K562 (cell line): ENCODE data around the gene LY6G6D. TPM values are rescaled to one million over a fixed set of nuclear protein-coding genes. Genes with fewer than 3 reads are reported as not detected.

Source experiments
- ATAC-seq: fragments of 200-7000 bp; cut with Tn5 transposase; 3 replicates; pipeline ENCODE4 v1.9.1; 2020; ENCODE audit warnings: moderate library complexity
- BruUV-seq: library from RNA; stranded (reverse); fragments of 400-500 nt; replicated peaks from 2 replicates; lab custom pipeline; 2021; lab: Mats Ljungman, UMichigan
- CTCF ChIA-PET: fragments of 300-600 bp; formaldehyde crosslinking; extraction: SDS; loops from one replicate; lab custom pipeline; 2021; ENCODE audit warnings: low intra/inter-chr PET ratio; lab: Yijun Ruan, JAX
- POLR2A ChIA-PET: fragments of 300-600, 350-650 bp; sonication (Branson Sonifier 250); formaldehyde crosslinking; extraction: SDS; loops from one replicate; lab custom pipeline; 2021; ENCODE audit warnings: antibody characterized with exemption, inconsistent platforms; lab: Yijun Ruan, JAX
- DNase-seq, 4 experiments: peaks; one replicate each; pipeline versions ENCODE4 v3.0.0 to v3.0.0-alpha.2; 2011 to 2018; ENCODE audit warnings: low spot score in 3 of 4, mixed read lengths in 3 of 4; ENCODE audit errors: extremely low read depth in 1 of 4
- FAIRE-seq: peaks from 2 replicates; lab custom pipeline; 2011; peaks lifted over from hg19 to GRCh38; lab: Jason Lieb, UNC
- H2AFZ ChIP-seq: 2 replicates; pipeline ENCODE4 v1.6.0; 2011; ENCODE audit warnings: low read depth, low read length, control low read depth, inconsistent platforms
- H3K27ac ChIP-seq: fragments of 200-600 bp; 3 replicates; pipeline ENCODE4 v1.8.0; 2011; ENCODE audit warnings: low read depth, mild to moderate bottlenecking, control low read depth, inconsistent platforms, low read length, moderate library complexity, mixed read lengths; ENCODE audit errors: extremely low read depth
- H3K27me3 ChIP-seq, 2 experiments: fragments of 300-600 bp in 1 of 2; 2 replicates in 1 of 2; 3 replicates in 1 of 2; pipeline versions ENCODE4 v1.6.0 to v1.8.0; 2011; ENCODE audit warnings: inconsistent platforms in 2 of 2, low read length in 2 of 2, mild to moderate bottlenecking in 1 of 2, mixed read lengths in 1 of 2, moderate library complexity in 1 of 2; ENCODE audit not compliant: control insufficient read depth in 2 of 2, insufficient read depth in 2 of 2
- H3K36me3 ChIP-seq: fragments of 300-600 bp; 3 replicates; pipeline ENCODE4 v1.8.0; 2011; ENCODE audit warnings: mild to moderate bottlenecking, low read length, inconsistent platforms; ENCODE audit not compliant: control insufficient read depth, insufficient read depth
- H3K4me1 ChIP-seq, 2 experiments: fragments of 200-600 bp in 1 of 2; replicated peaks in 1 of 2; 2 replicates in 1 of 2; 3 replicates in 1 of 2; pipeline versions ENCODE4 v1.5.1 to v1.8.0; 2011; ENCODE audit warnings: inconsistent platforms in 2 of 2, low read length in 2 of 2, mild to moderate bottlenecking in 1 of 2, mixed read lengths in 1 of 2, moderate library complexity in 1 of 2; ENCODE audit not compliant: control insufficient read depth in 2 of 2, insufficient read depth in 2 of 2
- H3K4me2 ChIP-seq: 2 replicates; pipeline ENCODE4 v1.6.1; 2011; ENCODE audit warnings: low read length, control low read depth, inconsistent platforms, mixed read lengths; ENCODE audit not compliant: insufficient read depth
- H3K4me3 ChIP-seq: fragments of 200-600 bp; sonication (generic), shearing (Covaris generic); 2 replicates; pipeline ENCODE4 v1.5.1; 2016; ENCODE audit warnings: control low read depth, inconsistent platforms
- H3K79me2 ChIP-seq: fragments of 200-600 bp; 3 replicates; pipeline ENCODE4 v1.8.0; 2011; ENCODE audit warnings: low read length, inconsistent platforms; ENCODE audit not compliant: control insufficient read depth, insufficient read depth
- H3K9ac ChIP-seq, 2 experiments: 2 replicates each; pipeline versions ENCODE4 v1.6.0 to v1.6.1; 2011; ENCODE audit warnings: low read depth in 2 of 2, low read length in 2 of 2, control low read depth in 1 of 2, inconsistent platforms in 1 of 2, mild to moderate bottlenecking in 1 of 2, mixed read lengths in 1 of 2; ENCODE audit not compliant: insufficient read depth in 1 of 2
- H3K9me1 ChIP-seq: one replicate; pipeline ENCODE4 v1.6.0; 2011; ENCODE audit warnings: inconsistent platforms, mild to moderate bottlenecking, low read length, moderate library complexity; ENCODE audit not compliant: control insufficient read depth, insufficient read depth
- H3K9me3 ChIP-seq: replicated peaks from 2 replicates; pipeline ENCODE4 v1.5.1; 2011; ENCODE audit warnings: low read depth, low read length, inconsistent platforms; ENCODE audit not compliant: control insufficient read depth, insufficient read depth
- H4K20me1 ChIP-seq: replicated peaks from 2 replicates; pipeline ENCODE4 v1.6.1; 2011; ENCODE audit warnings: low read length, inconsistent platforms, mixed read lengths; ENCODE audit not compliant: control insufficient read depth, insufficient read depth
- CAMTA2 ChIP-seq: fragments of 250-450 bp; sonication (Bioruptor Pico); conservative IDR thresholded peaks from 2 replicates; pipeline ENCODE4 v1.5.1; 2022
- GABPB1 ChIP-seq: sonication (generic); formaldehyde crosslinking; IDR thresholded peaks from 2 replicates; pipeline ENCODE4 v1.8.0; 2022; ENCODE audit warnings: mild to moderate bottlenecking, missing genetic modification reagents
- HDGF ChIP-seq: fragments of 450-650 bp; IDR thresholded peaks from 2 replicates; pipeline ENCODE4 v1.6.1; 2016
- IRF2 ChIP-seq: sonication (generic); formaldehyde crosslinking; IDR thresholded peaks from 2 replicates; pipeline ENCODE4 v1.8.1; 2022; ENCODE audit warnings: mild to moderate bottlenecking, missing genetic modification reagents
- KAT7 ChIP-seq: sonication (generic); formaldehyde crosslinking; IDR thresholded peaks from 2 replicates; pipeline ENCODE4 v1.8.0; 2022; ENCODE audit warnings: missing genetic modification reagents, mild to moderate bottlenecking, borderline replicate concordance
- POLR2AphosphoS2 ChIP-seq: IDR thresholded peaks from 2 replicates; pipeline ENCODE4 v1.6.1; 2012; ENCODE audit warnings: low read length, improper control_type of control experiment
- RFX7 ChIP-seq: fragments of 250-450 bp; sonication (Bioruptor Pico); IDR thresholded peaks from 2 replicates; pipeline ENCODE4 v1.5.1; 2021; ENCODE audit warnings: mild to moderate bottlenecking
- SIN3B ChIP-seq: fragments of 450-650 bp; IDR thresholded peaks from 2 replicates; pipeline ENCODE4 v1.6.1; 2017; ENCODE audit warnings: low read depth, mild to moderate bottlenecking, moderate library complexity
- SIX5 ChIP-seq, 2 experiments: IDR thresholded peaks; 2 replicates each; pipeline ENCODE4 v1.6.1; 2011; ENCODE audit warnings: low read length in 2 of 2, borderline replicate concordance in 1 of 2, low read depth in 1 of 2, mild to moderate bottlenecking in 1 of 2, moderate library complexity in 1 of 2; ENCODE audit not compliant: insufficient read depth in 1 of 2
- SMARCA5 ChIP-seq: fragments of 450-650 bp; IDR thresholded peaks from 2 replicates; pipeline ENCODE4 v1.6.1; 2016
- SMARCC2 ChIP-seq: fragments of 450-650 bp; IDR thresholded peaks from 2 replicates; pipeline ENCODE4 v1.6.1; 2017; ENCODE audit warnings: antibody characterized with exemption, moderate library complexity, mild to moderate bottlenecking, low read depth
- ZBTB49 ChIP-seq: sonication (generic); formaldehyde crosslinking; IDR thresholded peaks from 2 replicates; pipeline ENCODE4 v1.8.0; 2022; ENCODE audit warnings: missing genetic modification reagents, mild to moderate bottlenecking, borderline replicate concordance
- ZNF232 ChIP-seq: sonication (generic); formaldehyde crosslinking; IDR thresholded peaks from 2 replicates; pipeline ENCODE4 v1.8.0; 2022; ENCODE audit warnings: mild to moderate bottlenecking, missing genetic modification reagents
- ZNF740 ChIP-seq, 3 experiments: fragments of 200-800 bp in 1 of 3; sonication (Bioruptor generic) in 1 of 3; sonication (generic) in 1 of 3; formaldehyde crosslinking in 1 of 3; IDR thresholded peaks; 2 replicates each; pipeline versions ENCODE4 v1.6.1 to v1.8.0; 2016 to 2022; ENCODE audit warnings: mild to moderate bottlenecking in 2 of 3, missing compliant biosample characterization in 2 of 3, missing genetic modification characterization in 2 of 3, missing genetic modification reagents in 1 of 3
- ZNF766 ChIP-seq: fragments of 200-800 bp; sonication (Bioruptor generic); conservative IDR thresholded peaks from 2 replicates; pipeline ENCODE4 v1.6.1; 2016; ENCODE audit warnings: missing genetic modification characterization, missing compliant biosample characterization
- ZNF79 ChIP-seq: fragments of 250-450 bp; sonication (Bioruptor Pico); IDR thresholded peaks from 2 replicates; pipeline ENCODE4 v1.4.0; 2020; ENCODE audit warnings: low read depth, mild to moderate bottlenecking, moderate library complexity
- WGBS: fragments of 100-300 bp; shearing (Covaris generic); methylation state at CpG from one replicate; pipeline ENCODE4 v1.1.6; 2016; ENCODE audit warnings: low coverage, mixed read lengths; ENCODE audit not compliant: insufficient coverage; ENCODE audit errors: missing lambda C conversion rate; 5-methylcytosine and 5-hydroxymethylcytosine counted together
- in situ Hi-C: fragments of 300-500 bp; cut with MboI; formaldehyde crosslinking; loops from 4 replicates; pipeline ENCODE4 v1.15.0; 2018; ENCODE audit warnings: inconsistent platforms, mixed read lengths
- intact Hi-C: fragments of 100-400 bp; cut with micrococcal nuclease; formaldehyde crosslinking; loops from 2 replicates; pipeline ENCODE4 v1.14.2; 2022
- polyA plus RNA-seq, 8 experiments: library from polyadenylated mRNA; depleted of rRNA in 4 of 8; stranded (reverse) in 5 of 8; unstranded in 3 of 8; fragments of >200 nt; fragmentation: Nextera tagmentation in 2 of 8; fragmentation: Illumina TruSeq in 1 of 8; extraction: Ambion mirVana in 2 of 8; extraction: Trizol in 1 of 8; gene quantifications; 2 replicates each; pipeline versions ENCODE4 v1.2.1 to v1.2.3, GENCODE V29; 2011 to 2014; ENCODE audit warnings: inconsistent platforms in 1 of 8, missing spikeins in 1 of 8
- total RNA-seq, 7 experiments: library from RNA; depleted of rRNA in 6 of 7; stranded (reverse); fragments of >200 nt in 6 of 7; fragmentation: Illumina TruSeq in 2 of 7; extraction: Trizol in 2 of 7; gene quantifications; 2 replicates each; pipeline versions ENCODE4 v1.2.1 to v1.2.3, GENCODE V29; 2011 to 2021; ENCODE audit warnings: low replicate concordance in 1 of 7

LY6G6D gene
- total and polyA plus RNA-seq, 9 of the 15 experiments (the other 6 are each of a cell fraction or from before 2014, with no cell fraction given), result 0.30 to 0.38 TPM; not detected in 7

GRCh38 chr6:31697555-31697954, 17.6 kb upstream of the LY6G6D start (continued):
- TF ChIP-seq KAT7 (no peak), ZNF79 (CRISPR knock-in tag) (no peak), RFX7 (CRISPR knock-in tag) (no peak), SMARCA5 (peak; percentile 58; the same call in 1 of the 2 replicates), SIX5 (IDR thresholded peaks at IDR 0.05; ENCODE audit: borderline replicate concordance in 1 of 2, insufficient read depth in 1 of 2, low read depth in 1 of 2, low read length in 2 of 2) (0 out of 4 replicates have a peak, but pooled peaks of 1 of the 2 experiments have one; percentile 12), POLR2AphosphoS2 (0 out of 2 replicates have a peak, but pooled peaks have one; percentile 36), SIN3B (no peak)
- TF ChIP-seq, all 486 proteins: peak for 10

- ChIA-PET CTCF (no interaction called here), POLR2A (interaction anchor here (0.6 to 9.7 kb wide), 6 partner anchors 9 to 38 kb away, joined by 3 to 158 read pairs (median 11); partner anchors contain the start of genes CSNK2B, GPANK1 and MSH5)
- Histone ChIP-seq H3K27me3 (no peaks in the 10 kb centered on the region), H3K27ac (peak overlapping the region; percentile 14; the same call in 1 of the 3 replicates), H3K9ac (peak overlapping the region; percentile 32 to 93; a peak in 2 of 4 replicates), H3K79me2 (peaks cover 54% of the 10 kb centered on the region), H2AFZ (no peak overlapping the region), H3K9me3 (no peaks in the 10 kb centered on the region), H3K36me3 (peaks cover 54% of the 10 kb centered on the region), H3K9me1 (peaks cover 5% of the 10 kb centered on the region), H3K4me2 (peak overlapping the region; percentile 87), H3K4me1 (peaks cover 15 to 22% of the 10 kb centered on the region in 2 experiments), H3K4me3 (no peak overlapping the region), H4K20me1 (no peaks in the 10 kb centered on the region; the same call in 1 of the 2 replicates)
- 73% methylated on average over 5 of the region's 5 CpGs for WGBS
- intact Hi-C loops (no loop called here), in situ Hi-C loops (no loop called here)
- DNase-seq (no peak), ATAC-seq (no peak), FAIRE-seq (no peak)
- no TSS peak for BruUV-seq
- TF ChIP-seq ZNF740 (CRISPR knock-in tag; IDR thresholded peaks at IDR 0.05), result no peak
- TF ChIP-seq ZNF740 (tag; IDR thresholded peaks at IDR 0.05), result no peak
- TF ChIP-seq ZNF766 (CRISPR knock-in tag), result no peak
- TF ChIP-seq GABPB1, result 0 out of 2 replicates have a peak, but pooled peaks have one; percentile 16
- no peak for TF ChIP-seq SMARCC2
- 0 out of 2 replicates have a peak, but pooled peaks have one; percentile 26 for TF ChIP-seq ZBTB49 (CRISPR knock-in tag)
- peak; percentile 60; the same call in 1 of the 2 replicates for TF ChIP-seq IRF2 (CRISPR knock-in tag)
- peak; percentile 93 for TF ChIP-seq HDGF
- TF ChIP-seq ZNF232, result peak; percentile 69; the same call in 1 of the 2 replicates
- no peak for TF ChIP-seq CAMTA2 (CRISPR knock-in tag)
Observed at GRCh38 chr6:31700740-31701401, 14.3 kb upstream of the LY6G6D start.
